DMS 273 (cell line): ENCODE results near the gene SIGLEC5.
A peak's percentile ranks its signal among the peaks of the same experiment; 100 is the strongest.

ENCODE experiments used
- DNase-seq: peaks from one replicate; lab custom pipeline; 2025; ENCODE audit not compliant: unreplicated experiment; lab: John Stamatoyannopoulos, UW

Gene SIGLEC5

GRCh38 chr19:51628153-51628939 is 1.9 kb downstream of the SIGLEC5 start:
- no peak for DNase-seq

- DNase-seq: no peak
Observed at GRCh38 chr19:51627491-51628138, 2.6 kb downstream of the SIGLEC5 start.

DNA sequence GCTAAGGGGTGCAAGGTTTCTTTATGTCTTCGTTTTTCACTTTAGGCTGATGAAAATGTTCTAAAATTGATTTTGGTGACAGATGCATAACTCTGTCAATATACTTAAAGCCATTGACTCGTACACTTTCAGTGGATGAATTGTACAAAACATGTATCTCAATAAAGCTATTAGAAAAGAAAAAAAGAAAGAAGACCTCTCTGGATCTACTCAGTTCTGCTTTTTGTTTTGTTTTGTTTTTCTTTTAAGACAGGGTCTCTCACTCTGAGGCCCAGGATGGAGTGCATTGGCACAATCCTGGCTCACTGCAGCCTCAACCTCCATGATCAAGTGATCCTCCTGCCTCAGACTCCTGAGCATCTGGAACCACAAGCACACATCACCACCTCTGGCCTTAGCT is 3.5 kb downstream of the SIGLEC5 start:
- no peak for DNase-seq

DNA sequence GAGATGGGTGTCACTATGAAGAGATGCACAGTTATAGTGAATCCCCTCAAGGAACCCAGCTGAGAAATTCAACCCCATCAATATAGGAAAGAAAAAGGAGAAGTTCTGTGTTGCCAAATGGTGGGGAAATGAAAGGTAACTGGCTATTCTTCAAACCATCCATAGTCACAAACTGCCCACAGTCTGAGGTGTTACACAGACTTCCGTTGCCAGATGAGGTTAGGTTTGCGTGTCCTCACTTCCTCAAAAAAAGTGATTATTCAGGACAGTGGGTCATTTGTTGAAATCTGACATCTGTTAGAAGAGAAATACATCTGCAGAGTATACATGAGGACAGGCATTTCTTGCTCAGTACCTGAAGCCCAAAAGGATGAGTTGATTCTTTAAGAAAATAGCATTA is 9.0 kb downstream of the SIGLEC5 start:
- no peak for DNase-seq

- DNase-seq: no peak
Observed at GRCh38 chr19:51615991-51616390, 14.2 kb downstream of the SIGLEC5 start.

GRCh38 chr19:51614789-51615188 is 15.4 kb downstream of the SIGLEC5 start:
- DNase-seq: no peak

GRCh38 chr19:51610576-51610975 is 19.6 kb downstream of the SIGLEC5 start:
- DNase-seq: no peak

DNA sequence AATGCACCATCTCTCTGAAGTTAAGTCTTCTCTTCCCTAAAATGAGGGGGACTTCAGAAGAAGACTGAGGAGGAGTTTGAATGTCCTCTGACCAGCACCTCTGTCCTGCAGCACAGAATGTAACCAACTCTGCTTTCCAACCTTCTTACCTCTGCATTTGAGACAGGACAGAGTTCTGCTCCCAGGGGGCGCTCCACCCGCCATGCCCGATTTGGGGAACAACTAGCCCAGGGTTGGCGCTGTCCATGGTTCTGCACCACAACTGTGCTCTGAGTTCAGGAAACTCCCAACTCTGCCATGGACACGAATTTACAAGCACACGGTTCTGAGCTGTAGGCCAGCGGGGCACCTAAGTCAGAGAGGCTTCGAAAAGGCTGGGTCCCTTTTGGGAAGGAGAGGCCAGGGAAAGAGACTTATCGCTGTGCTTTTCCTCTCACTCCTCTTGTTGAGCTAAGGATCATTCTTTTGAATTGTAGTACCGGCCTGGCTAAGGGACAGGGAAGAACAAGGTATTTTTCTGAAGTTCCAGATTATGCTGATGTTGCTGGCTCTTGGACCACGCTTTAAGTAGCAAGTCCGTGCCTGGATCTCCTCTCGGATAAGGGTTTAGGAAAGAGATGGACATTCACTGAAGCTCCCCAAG is 22.2 kb downstream of the SIGLEC5 start:
- DNase-seq: peak; percentile 76

GRCh38 chr19:51607077-51607476 is 23.1 kb downstream of the SIGLEC5 start:
- no peak for DNase-seq

GRCh38 chr19:51602189-51602854 is 27.9 kb downstream of the SIGLEC5 start:
- DNase-seq: no peak

GRCh38 chr19:51600940-51601580 is 29.1 kb downstream of the SIGLEC5 start:
- DNase-seq: no peak

DNA sequence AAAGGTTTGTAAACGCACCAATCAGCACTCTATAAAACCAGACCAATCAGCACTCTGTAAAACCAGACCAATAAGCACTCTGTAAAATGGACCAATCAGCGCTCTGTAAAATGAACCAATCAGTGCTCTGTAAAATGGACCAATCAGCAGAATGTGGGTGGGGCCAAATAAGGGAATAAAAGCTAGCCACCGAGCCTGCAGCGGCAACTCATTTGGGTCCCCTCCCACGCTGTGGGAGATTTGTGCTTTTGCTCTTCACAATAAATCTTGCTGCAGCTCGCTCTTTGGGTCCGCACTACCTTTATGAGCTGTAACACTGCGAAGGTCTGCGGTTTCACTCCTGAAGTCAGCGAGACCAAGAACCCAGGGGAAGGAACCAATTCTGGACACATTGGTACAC is 31.1 kb downstream of the SIGLEC5 start:
- DNase-seq: no peak

- DNase-seq: no peak
Observed at GRCh38 chr19:51598159-51598915, 31.9 kb downstream of the SIGLEC5 start.

DNA sequence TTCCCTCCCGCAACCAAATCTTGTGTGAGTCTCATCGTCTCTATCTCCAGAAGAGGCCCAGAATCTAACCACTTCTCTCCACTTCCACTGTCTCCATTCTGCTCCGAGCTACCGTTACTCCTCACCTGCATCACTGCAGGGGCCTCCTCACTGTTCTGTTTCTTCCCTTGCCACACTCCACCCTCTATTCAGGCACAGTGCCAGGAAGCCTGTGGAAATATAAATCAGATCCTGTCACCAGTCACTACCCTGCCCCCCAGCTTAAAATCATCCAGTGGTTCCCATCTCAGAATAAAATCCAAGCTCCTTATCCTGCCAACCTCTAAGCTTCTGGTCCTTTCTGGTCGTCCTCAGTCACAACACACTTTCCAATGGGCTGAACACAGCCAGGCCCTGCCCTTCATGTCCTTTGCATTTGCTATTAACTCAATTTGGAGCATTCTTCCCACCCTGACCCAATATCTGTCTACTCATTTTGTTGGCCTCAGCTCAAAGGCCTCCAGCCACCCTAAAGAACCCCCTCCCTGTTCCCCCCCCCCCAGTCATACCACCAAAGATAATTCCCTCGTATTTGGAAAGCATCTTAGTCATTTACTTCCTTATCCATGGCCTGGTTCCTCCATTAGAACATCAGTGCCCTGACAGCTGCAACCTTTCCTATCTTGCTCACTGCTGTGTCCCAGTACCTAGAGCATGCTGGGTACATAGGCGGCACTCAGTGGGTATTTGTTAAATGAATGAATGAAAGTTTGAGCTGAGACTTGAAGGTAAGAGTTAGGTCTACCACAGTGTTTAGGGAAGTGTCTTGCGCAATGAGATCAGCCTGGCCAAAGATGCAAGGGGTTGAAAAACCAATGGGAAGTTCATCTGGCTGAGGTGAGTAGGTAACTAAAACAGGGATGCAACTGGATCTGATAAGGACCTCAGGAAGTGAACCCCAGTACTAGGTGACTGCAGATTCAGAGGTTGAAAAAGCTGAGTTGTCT is 34.7 kb downstream of the SIGLEC5 start:
- DNase-seq: no peak

DNA sequence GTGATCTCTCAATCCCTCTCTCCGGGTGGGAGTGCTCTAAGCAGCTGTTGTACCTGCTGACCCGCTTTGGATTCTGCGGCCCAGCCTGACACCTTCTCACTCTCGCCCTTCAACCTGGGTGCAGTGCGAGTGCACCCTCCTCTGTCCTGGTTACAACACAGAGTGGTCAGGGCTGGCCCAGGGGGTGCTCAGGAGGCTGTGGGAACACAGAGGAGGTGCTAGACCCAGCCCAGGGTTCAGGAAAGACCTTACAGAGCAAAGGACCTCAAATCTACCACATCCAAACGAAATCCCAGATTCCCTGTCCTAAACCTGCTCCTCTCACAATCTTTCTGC is 35.5 kb downstream of the SIGLEC5 start:
- DNase-seq: no peak

DNA sequence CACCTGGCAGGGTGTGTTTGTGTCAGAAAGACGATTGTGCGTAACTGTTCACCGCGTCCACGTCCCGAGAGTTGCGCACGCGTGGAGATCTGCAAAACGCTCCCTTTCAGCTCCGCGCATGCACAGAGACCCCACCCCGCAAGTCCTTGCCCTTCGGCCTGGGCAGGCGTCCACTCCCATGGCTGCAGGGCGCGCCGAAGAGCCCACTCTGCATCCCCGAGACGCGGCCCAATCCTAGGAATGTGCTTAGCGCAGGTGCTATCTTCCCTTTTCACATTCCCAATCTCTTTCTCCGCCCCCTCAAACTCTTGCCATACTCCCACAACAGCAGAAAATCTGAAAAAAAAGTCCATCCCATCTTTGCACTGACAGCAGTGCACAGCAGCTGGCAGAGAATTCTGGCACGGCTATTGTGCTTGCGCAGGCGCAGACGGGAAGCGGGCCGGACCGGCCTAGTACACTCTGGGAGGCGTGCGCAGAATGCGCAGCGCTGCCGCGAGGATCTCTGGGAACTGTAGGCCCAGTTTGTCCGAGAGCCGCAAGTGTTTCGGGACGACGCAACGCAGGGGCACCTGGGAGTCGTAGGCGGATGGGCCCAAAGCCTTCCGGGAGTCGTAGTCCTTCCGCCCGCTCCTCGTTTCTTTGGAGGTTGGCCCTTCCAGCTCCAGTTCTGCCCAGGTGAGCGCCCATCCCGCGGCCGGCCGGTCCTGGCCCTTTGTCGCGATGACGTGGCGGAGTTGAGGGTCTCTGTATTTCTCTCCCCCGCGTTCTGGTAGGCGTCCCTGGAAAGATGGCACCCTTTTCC is 36.0 kb downstream of the SIGLEC5 start:
- peak; percentile 99 for DNase-seq

DNA sequence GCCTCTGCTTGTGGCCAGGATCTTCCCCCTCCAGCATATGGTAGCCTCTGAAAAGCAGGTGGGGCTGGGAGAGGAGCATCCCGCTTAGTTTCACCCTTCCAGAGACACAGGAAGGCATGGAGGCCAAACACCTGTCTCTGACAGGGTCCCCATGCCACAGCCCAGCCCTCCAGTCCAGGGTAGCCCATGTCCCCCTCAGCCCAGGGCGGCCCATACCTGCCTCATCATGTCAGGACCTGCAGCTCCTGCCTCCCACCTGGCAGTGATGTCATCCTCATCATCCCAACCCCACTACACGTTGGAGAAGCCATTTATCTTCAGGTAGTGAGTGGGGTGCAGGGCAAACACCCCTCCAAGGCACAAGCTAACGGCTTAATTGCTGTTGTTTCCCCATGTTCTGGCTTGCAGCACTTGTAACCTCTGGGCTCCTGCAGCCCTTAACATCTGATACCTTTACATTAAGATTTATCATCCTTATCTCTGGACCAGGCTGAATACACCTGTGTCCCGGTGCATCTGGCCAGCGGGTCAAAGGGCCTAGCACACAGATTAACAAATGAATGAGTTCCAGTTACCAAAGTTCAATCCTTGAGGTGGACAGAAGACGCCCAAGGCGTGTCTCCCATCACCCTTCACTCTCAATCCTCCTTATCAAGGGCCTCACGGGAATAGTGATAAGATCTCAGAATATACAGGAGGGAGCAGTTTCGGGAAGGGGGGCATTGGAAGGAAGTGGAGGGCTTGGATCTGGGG is 36.9 kb downstream of the SIGLEC5 start:
- DNase-seq: no peak

- DNase-seq: no peak
Observed at GRCh38 chr19:51592521-51592920, 37.7 kb downstream of the SIGLEC5 start.
